ENCODE results near the gene ZFP69B. TPM values are rescaled to one million over a fixed set of nuclear protein-coding genes. Genes with fewer than 3 reads are reported as not detected.

The ZFP69B gene
- total and polyA plus RNA-seq, 2 of the 4 experiments (the other 2 are of a cell fraction) = 3.1 to 6.8 TPM

DNA sequence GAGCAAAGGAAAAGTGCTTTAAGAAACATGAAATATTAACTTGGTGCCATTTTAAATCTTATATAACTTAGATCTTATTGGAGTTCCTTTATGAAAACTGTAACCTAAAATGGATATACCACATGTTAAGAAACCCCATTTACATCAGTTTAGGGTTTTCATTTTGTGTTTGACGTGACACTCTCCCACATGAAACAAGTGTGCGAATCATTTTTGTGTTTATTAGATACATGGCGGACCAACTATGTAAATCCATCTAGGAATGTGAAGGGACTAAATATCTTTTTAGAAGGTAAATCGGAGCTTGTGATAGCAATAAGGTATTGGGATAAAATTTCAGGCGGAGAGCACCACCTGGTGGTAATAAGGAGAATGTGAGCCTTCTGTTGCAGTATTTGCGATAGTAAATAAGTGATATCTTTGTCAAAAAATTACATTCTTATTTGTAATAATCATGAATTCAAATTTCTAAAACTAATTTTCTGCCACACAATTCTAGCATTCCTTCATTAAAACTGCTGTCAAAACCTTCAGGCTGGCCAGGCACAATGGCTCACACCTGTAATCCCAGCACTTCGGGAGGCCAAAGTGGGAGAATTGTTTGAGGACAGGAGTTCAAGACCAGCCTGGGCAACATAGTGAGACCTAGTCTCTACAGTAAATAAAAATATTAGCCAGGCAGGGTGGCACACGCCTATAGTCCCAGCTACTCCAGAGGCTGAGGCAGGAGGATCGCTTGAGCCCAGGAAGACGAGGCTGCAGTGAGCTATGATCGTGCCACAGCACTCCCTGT lies 45.4 kb upstream of the ZFP69B start (continued):
- TF ChIP-seq CEBPB (IDR thresholded peaks at IDR 0.05; ENCODE audit: low read depth, low read length) = no peak
- no peak for TF ChIP-seq CHD1 (IDR thresholded peaks at IDR 0.05; ENCODE audit: low read depth, low read length)

DNA sequence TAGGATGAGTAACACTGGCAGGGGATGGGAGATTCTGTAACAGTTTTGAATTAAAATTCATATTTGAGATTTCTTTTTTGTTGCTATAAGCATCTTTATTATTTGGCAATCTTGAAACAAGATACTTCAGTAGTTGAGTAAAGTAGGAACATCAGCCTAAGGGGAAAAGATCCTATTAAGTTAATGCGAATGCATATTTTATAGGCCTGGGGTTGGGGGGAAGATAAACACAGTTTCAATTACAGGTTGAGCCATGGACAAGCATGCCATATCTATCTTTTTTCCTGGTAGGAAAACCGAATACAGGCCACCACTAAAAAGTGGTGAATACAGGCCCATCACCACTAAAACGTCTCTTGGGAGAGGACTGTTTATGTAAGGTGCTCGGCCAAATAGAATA lies 44.5 kb upstream of the ZFP69B start:
- H3K4me2 ChIP-seq (ENCODE audit: low read depth, low read length) = no peak overlapping the region
- no peak overlapping the region for H3K27ac ChIP-seq (ENCODE audit: insufficient read depth, low read length)
- H3K56ac ChIP-seq (ENCODE audit: extremely low read depth, insufficient read depth, low read length) = no peak overlapping the region
- H4K8ac ChIP-seq (ENCODE audit: low read depth in 2 of 2, low read length in 2 of 2) = no peak overlapping the region
- H3K9me3 ChIP-seq (ENCODE audit: control insufficient read depth, insufficient read depth, low read length) = no peaks in the 10 kb centered on the region
- H3K14ac ChIP-seq (replicated peaks; ENCODE audit: low read depth, low read length) = no peak overlapping the region
- BruUV-seq (replicated peaks) = no TSS peak
- no CpG with 5 or more reads among the region's 4 CpGs for WGBS, 2 experiments (ENCODE audit: extremely low coverage in 2 of 2, insufficient read length in 1 of 2)
- ChIA-PET CTCF (interaction anchor here (1.5 to 1.6 kb wide), 3 partner anchors 52 to 262 kb away, joined by 3 to 9 read pairs (median 8); no protein-coding TSS in a partner anchor), POLR2A (ENCODE audit: unreplicated experiment) (no interaction called here)
- H2BK20ac ChIP-seq (ENCODE audit: low read depth, low read length) = no peak overlapping the region
- no peak overlapping the region for H2BK120ac ChIP-seq (ENCODE audit: low read depth, low read length)
- no peak overlapping the region for H2AK9ac ChIP-seq (replicated peaks; ENCODE audit: low read depth, low read length, poor library complexity)
- no peak overlapping the region for H4K91ac ChIP-seq (ENCODE audit: insufficient read depth, low read depth, low read length)
- no peaks in the 10 kb centered on the region for H3K27me3 ChIP-seq (ENCODE audit: control insufficient read depth, insufficient read depth, low read length)
- H3K4me1 ChIP-seq (ENCODE audit: control insufficient read depth, insufficient read depth, low read length) = peaks cover 2% of the 10 kb centered on the region; the same call in 1 of the 2 replicates
- no peak overlapping the region for H3K4ac ChIP-seq (ENCODE audit: low read depth, low read length)
- H3K4me3 ChIP-seq (ENCODE audit: insufficient read depth, low read depth, low read length) = no peak overlapping the region
- peaks cover 2% of the 10 kb centered on the region; the same call in 1 of the 2 replicates for H3K9me1 ChIP-seq (ENCODE audit: insufficient read depth, low read length)
- no peak overlapping the region for H3K18ac ChIP-seq (ENCODE audit: low read depth, low read length)
- H3K36me3 ChIP-seq (ENCODE audit: control insufficient read depth, insufficient read depth, low read length) = peaks cover 5% of the 10 kb centered on the region; the same call in 1 of the 2 replicates
- H2BK15ac ChIP-seq (ENCODE audit: low read depth, low read length) = no peak overlapping the region
- DNase-seq (no peak), ATAC-seq (ENCODE audit: low read depth) (no peak)
- no peak overlapping the region for H2BK5ac ChIP-seq (ENCODE audit: low read depth, low read length, poor library complexity, severe bottlenecking)
- H2AFZ ChIP-seq (replicated peaks; ENCODE audit: low read length, poor library complexity) = no peak overlapping the region
- dilution Hi-C loops (cut with HindIII; ENCODE audit: low sequenced_read_pairs, unreplicated experiment) = no loop called here
- H3K79me1 ChIP-seq (ENCODE audit: low read depth in 1 of 2, low read length in 2 of 2) = peaks cover 6 to 45% of the 10 kb centered on the region in 2 experiments; a peak in 3 of 4 replicates
- no peak overlapping the region for H3K23ac ChIP-seq (ENCODE audit: low read depth, low read length)
- no peak overlapping the region for H4K5ac ChIP-seq (ENCODE audit: low read depth, low read length)
- no peak overlapping the region for H2AK5ac ChIP-seq (ENCODE audit: low read depth, low read length)
- no peak overlapping the region for H3K9ac ChIP-seq (ENCODE audit: low read depth, low read length)
- in situ Hi-C loops (cut with MboI; ENCODE audit: low sequenced_read_pairs) = loop anchor here (5.0 kb wide), 1 partner anchor 254 kb away; no protein-coding TSS in a partner anchor
- H4K20me1 ChIP-seq (ENCODE audit: insufficient read depth, low read length) = 0 out of 2 replicates have a peak, but pooled peaks cover 3% of the 10 kb centered on the region
- intact Hi-C loops (cut with micrococcal nuclease) = loop anchor here (2.0 to 10.0 kb wide), 4 partner anchors 67 to 329 kb away; partner anchors contain the start of gene ZMPSTE24
- TF ChIP-seq FOS (IDR thresholded peaks at IDR 0.05; ENCODE audit: low read depth, low read length) = no peak
- TF ChIP-seq BHLHE40 (IDR thresholded peaks at IDR 0.05; ENCODE audit: low read depth, low read length) = no peak
- TF ChIP-seq RCOR1 (IDR thresholded peaks at IDR 0.05; ENCODE audit: insufficient replicate concordance, low read length) = no peak
- TF ChIP-seq CEBPB (IDR thresholded peaks at IDR 0.05; ENCODE audit: low read depth, low read length) = no peak
- TF ChIP-seq RFX5 (IDR thresholded peaks at IDR 0.05; ENCODE audit: low read depth, low read length) = no peak
- TF ChIP-seq MAZ (IDR thresholded peaks at IDR 0.05; ENCODE audit: borderline replicate concordance, low read depth, low read length) = no peak
- TF ChIP-seq RAD21 (IDR thresholded peaks at IDR 0.05; ENCODE audit: low read length) = no peak
- TF ChIP-seq, protein P1, sequence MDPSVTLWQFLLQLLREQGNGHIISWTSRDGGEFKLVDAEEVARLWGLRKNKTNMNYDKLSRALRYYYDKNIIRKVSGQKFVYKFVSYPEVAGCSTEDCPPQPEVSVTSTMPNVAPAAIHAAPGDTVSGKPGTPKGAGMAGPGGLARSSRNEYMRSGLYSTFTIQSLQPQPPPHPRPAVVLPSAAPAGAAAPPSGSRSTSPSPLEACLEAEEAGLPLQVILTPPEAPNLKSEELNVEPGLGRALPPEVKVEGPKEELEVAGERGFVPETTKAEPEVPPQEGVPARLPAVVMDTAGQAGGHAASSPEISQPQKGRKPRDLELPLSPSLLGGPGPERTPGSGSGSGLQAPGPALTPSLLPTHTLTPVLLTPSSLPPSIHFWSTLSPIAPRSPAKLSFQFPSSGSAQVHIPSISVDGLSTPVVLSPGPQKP (IDR thresholded peaks at IDR 0.05; ENCODE audit: borderline replicate concordance, low read depth, low read length) = no peak
- TF ChIP-seq CHD1 (IDR thresholded peaks at IDR 0.05; ENCODE audit: low read depth, low read length) = no peak
- TF ChIP-seq NFE2L2 (IDR thresholded peaks at IDR 0.05; ENCODE audit: low read depth, low read length) = no peak
- TF ChIP-seq, protein P2, sequence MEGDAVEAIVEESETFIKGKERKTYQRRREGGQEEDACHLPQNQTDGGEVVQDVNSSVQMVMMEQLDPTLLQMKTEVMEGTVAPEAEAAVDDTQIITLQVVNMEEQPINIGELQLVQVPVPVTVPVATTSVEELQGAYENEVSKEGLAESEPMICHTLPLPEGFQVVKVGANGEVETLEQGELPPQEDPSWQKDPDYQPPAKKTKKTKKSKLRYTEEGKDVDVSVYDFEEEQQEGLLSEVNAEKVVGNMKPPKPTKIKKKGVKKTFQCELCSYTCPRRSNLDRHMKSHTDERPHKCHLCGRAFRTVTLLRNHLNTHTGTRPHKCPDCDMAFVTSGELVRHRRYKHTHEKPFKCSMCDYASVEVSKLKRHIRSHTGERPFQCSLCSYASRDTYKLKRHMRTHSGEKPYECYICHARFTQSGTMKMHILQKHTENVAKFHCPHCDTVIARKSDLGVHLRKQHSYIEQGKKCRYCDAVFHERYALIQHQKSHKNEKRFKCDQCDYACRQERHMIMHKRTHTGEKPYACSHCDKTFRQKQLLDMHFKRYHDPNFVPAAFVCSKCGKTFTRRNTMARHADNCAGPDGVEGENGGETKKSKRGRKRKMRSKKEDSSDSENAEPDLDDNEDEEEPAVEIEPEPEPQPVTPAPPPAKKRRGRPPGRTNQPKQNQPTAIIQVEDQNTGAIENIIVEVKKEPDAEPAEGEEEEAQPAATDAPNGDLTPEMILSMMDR (conservative IDR thresholded peaks at IDR 0.05; ENCODE audit: low read depth, low read length) = no peak
- TF ChIP-seq MXI1 (IDR thresholded peaks at IDR 0.05; ENCODE audit: borderline replicate concordance, low read depth, low read length) = no peak
- no peak for TF ChIP-seq POLR2A (IDR thresholded peaks at IDR 0.05; ENCODE audit: low read depth, low read length)
- no peak for TF ChIP-seq MAFK (IDR thresholded peaks at IDR 0.05; ENCODE audit: low read depth, low read length)
